ENCODE data around the gene NEMP1. TPM values are rescaled to one million over a fixed set of nuclear protein-coding genes. Genes with fewer than 3 reads are reported as not detected.
A peak's percentile ranks its signal among the peaks of the same experiment; 100 is the strongest.

NEMP1 gene
- total RNA-seq, 2 experiments from 2014 or later, result 76.1 to 80.6 TPM

- ChIA-PET CTCF (interaction anchor here (0.7 to 12.4 kb wide), 12 partner anchors 9 to 120 kb away, joined by 3 to 193 read pairs (median 6); partner anchors contain the start of genes NEMP1 and STAT6), POLR2A (interaction anchor here (0.6 to 18.7 kb wide), 8 partner anchors 11 to 372 kb away, joined by 3 to 417 read pairs (median 12); partner anchors contain the start of genes NEMP1 and STAT6)
- Mint-ChIP-seq H3K36me3 (ENCODE audit: low read depth) (peaks cover 67% of the 10 kb centered on the region), H3K4me1 (ENCODE audit: low read depth) (peaks cover 77% of the 10 kb centered on the region), H3K4me3 (peak overlapping the region; percentile 82), H3K9me3 (no peaks in the 10 kb centered on the region), H3K27ac (peak overlapping the region; percentile 92), H3K27me3 (no peaks in the 10 kb centered on the region)
- intact Hi-C loops (cut with micrococcal nuclease), result loop anchor here (1.0 kb wide), 1 partner anchor 24 kb away; no protein-coding TSS in a partner anchor
- DNase-seq (peak; percentile 92), ATAC-seq (peak; percentile 52)
- peak; percentile 88 for TF ChIP-seq CTCF (IDR thresholded peaks at IDR 0.05)
These were observed 15.0 kb upstream of the NEMP1 start for GRCh38 chr12:57093415-57094207.

GRCh38 chr12:57092876-57093414 is 14.4 kb upstream of the NEMP1 start:
- POLR2A ChIA-PET, result interaction anchor here (0.6 to 18.7 kb wide), 8 partner anchors 12 to 428 kb away, joined by 3 to 417 read pairs (median 12); partner anchors contain the start of genes NEMP1 and STAT6
- DNase-seq (no peak), ATAC-seq (no peak)
- TF ChIP-seq CTCF (IDR thresholded peaks at IDR 0.05), result no peak
- Mint-ChIP-seq H3K36me3 (ENCODE audit: low read depth) (peaks cover 66% of the 10 kb centered on the region), H3K27me3 (no peaks in the 10 kb centered on the region), H3K9me3 (no peaks in the 10 kb centered on the region), H3K4me1 (ENCODE audit: low read depth) (peaks cover 73% of the 10 kb centered on the region), H3K4me3 (peak overlapping the region; percentile 82), H3K27ac (peak overlapping the region; percentile 92)
- CTCF ChIA-PET, result interaction anchor here (0.6 to 12.4 kb wide), 12 partner anchors 14 to 415 kb away, joined by 3 to 193 read pairs (median 6); partner anchors contain the start of genes NEMP1, STAT6 and TAC3
- intact Hi-C loops (cut with micrococcal nuclease), result loop anchor here (1.0 kb wide), 1 partner anchor 24 kb away; no protein-coding TSS in a partner anchor

GRCh38 chr12:57092529-57092862 is 13.9 kb upstream of the NEMP1 start:
- no peak for TF ChIP-seq CTCF (IDR thresholded peaks at IDR 0.05)
- intact Hi-C loops (cut with micrococcal nuclease), result no loop called here
- POLR2A ChIA-PET, result interaction anchor here (0.6 to 18.7 kb wide), 8 partner anchors 8 to 427 kb away, joined by 3 to 417 read pairs (median 11); partner anchors contain the start of genes NACA, NEMP1 and STAT6
- DNase-seq, result no peak
- H3K4me3 Mint-ChIP-seq, result peak overlapping the region; percentile 82
- H3K9me3 Mint-ChIP-seq, result no peaks in the 10 kb centered on the region
- H3K27me3 Mint-ChIP-seq, result no peaks in the 10 kb centered on the region
- peaks cover 66% of the 10 kb centered on the region for H3K36me3 Mint-ChIP-seq (ENCODE audit: low read depth)
- no peak for ATAC-seq
- peak overlapping the region; percentile 92 for H3K27ac Mint-ChIP-seq
- peaks cover 71% of the 10 kb centered on the region for H3K4me1 Mint-ChIP-seq (ENCODE audit: low read depth)
- CTCF ChIA-PET, result interaction anchor here (0.6 to 12.4 kb wide), 11 partner anchors 12 to 415 kb away, joined by 3 to 193 read pairs (median 4); partner anchors contain the start of genes NEMP1, STAT6 and TAC3

GRCh38 chr12:57091638-57092528 is 13.3 kb upstream of the NEMP1 start:
- ChIA-PET CTCF (interaction anchor here (0.6 to 12.4 kb wide), 12 partner anchors 8 to 414 kb away, joined by 3 to 193 read pairs (median 7); partner anchors contain the start of genes NEMP1, STAT6 and TAC3), POLR2A (interaction anchor here (0.9 to 18.7 kb wide), 8 partner anchors 7 to 366 kb away, joined by 3 to 417 read pairs (median 10); partner anchors contain the start of genes NACA, NEMP1 and STAT6)
- Mint-ChIP-seq H3K4me3 (peak overlapping the region; percentile 82), H3K4me1 (ENCODE audit: low read depth) (peaks cover 66% of the 10 kb centered on the region), H3K27ac (peak overlapping the region; percentile 92), H3K36me3 (ENCODE audit: low read depth) (peaks cover 61% of the 10 kb centered on the region), H3K27me3 (no peaks in the 10 kb centered on the region), H3K9me3 (no peaks in the 10 kb centered on the region)
- intact Hi-C loops (cut with micrococcal nuclease), result no loop called here
- ATAC-seq (no peak), DNase-seq (no peak)
- no peak for TF ChIP-seq CTCF (IDR thresholded peaks at IDR 0.05)
